ENCODE results near the gene SPRR5. TPM values are rescaled to one million over a fixed set of nuclear protein-coding genes. Genes with fewer than 3 reads are reported as not detected.

Gene SPRR5
- total RNA-seq, 1 experiment from 2014 or later: not detected

GRCh38 chr1:152980676-152981075, 33.7 kb downstream of the SPRR5 start:
- Histone ChIP-seq H2AFZ (no peak overlapping the region), H3K4me2 (no peak overlapping the region), H3K27me3 (ENCODE audit: insufficient read depth, low read depth) (no peaks in the 10 kb centered on the region), H3K9me3 (ENCODE audit: insufficient read depth, low read depth) (no peaks in the 10 kb centered on the region), H3K4me3 (no peak overlapping the region), H3K27ac (no peak overlapping the region), H3K9me2 (ENCODE audit: insufficient read depth) (no peaks in the 10 kb centered on the region), H3K36me3 (ENCODE audit: low read depth) (no peaks in the 10 kb centered on the region), H3K4me1 (replicated peaks; ENCODE audit: insufficient read depth) (peaks cover 32% of the 10 kb centered on the region), H4K20me1 (ENCODE audit: insufficient read depth) (no peaks in the 10 kb centered on the region), H3K79me2 (ENCODE audit: low read depth) (no peaks in the 10 kb centered on the region), H3F3A (ENCODE audit: insufficient read depth, low read depth) (peaks cover 3% of the 10 kb centered on the region; the same call in 1 of the 2 replicates)
- ChIA-PET CTCF (no interaction called here), POLR2A (ENCODE audit: unreplicated experiment) (no interaction called here)
- BruUV-seq (replicated peaks): no TSS peak
- no peak for TF ChIP-seq CTCF (conservative IDR thresholded peaks at IDR 0.05)
- no peak for TF ChIP-seq EZH2 (IDR thresholded peaks at IDR 0.05; ENCODE audit: low read depth)
- intact Hi-C loops (cut with micrococcal nuclease; ENCODE audit: unreplicated experiment): loop anchor here (5.0 kb wide), 1 partner anchor 73 kb away; the partner anchor contains the start of gene IVL
- no peak for DNase-seq

- CTCF ChIA-PET: no interaction called here
- no peaks in the 10 kb centered on the region for H3K9me2 ChIP-seq (ENCODE audit: insufficient read depth)
- TF ChIP-seq EZH2 (IDR thresholded peaks at IDR 0.05; ENCODE audit: low read depth) (no peak), CTCF (conservative IDR thresholded peaks at IDR 0.05) (no peak)
These were observed 34.3 kb downstream of the SPRR5 start for GRCh38 chr1:152981146-152981871.

GRCh38 chr1:152982076-152982475, 35.1 kb downstream of the SPRR5 start:
- H3K27me3 ChIP-seq (ENCODE audit: insufficient read depth, low read depth): no peaks in the 10 kb centered on the region
- ChIA-PET POLR2A (ENCODE audit: unreplicated experiment) (no interaction called here), CTCF (no interaction called here)

More at GRCh38 chr1:152981146-152981871, 34.3 kb downstream of the SPRR5 start:
- Histone ChIP-seq H3K36me3 (ENCODE audit: low read depth) (no peaks in the 10 kb centered on the region), H3K27me3 (ENCODE audit: insufficient read depth, low read depth) (no peaks in the 10 kb centered on the region), H3K4me3 (no peak overlapping the region), H3F3A (ENCODE audit: insufficient read depth, low read depth) (peaks cover 3% of the 10 kb centered on the region; the same call in 1 of the 2 replicates), H3K4me2 (no peak overlapping the region), H3K27ac (no peak overlapping the region), H4K20me1 (ENCODE audit: insufficient read depth) (no peaks in the 10 kb centered on the region), H3K79me2 (ENCODE audit: low read depth) (no peaks in the 10 kb centered on the region), H3K4me1 (replicated peaks; ENCODE audit: insufficient read depth) (peaks cover 32% of the 10 kb centered on the region), H2AFZ (no peak overlapping the region), H3K9me3 (ENCODE audit: insufficient read depth, low read depth) (no peaks in the 10 kb centered on the region)
- BruUV-seq (replicated peaks): no TSS peak
- POLR2A ChIA-PET (ENCODE audit: unreplicated experiment): no interaction called here
- no peak for DNase-seq
- intact Hi-C loops (cut with micrococcal nuclease; ENCODE audit: unreplicated experiment): loop anchor here (5.0 kb wide), 1 partner anchor 74 kb away; the partner anchor contains the start of gene IVL

More at GRCh38 chr1:152982076-152982475, 35.1 kb downstream of the SPRR5 start:
- no peaks in the 10 kb centered on the region for H3K9me2 ChIP-seq (ENCODE audit: insufficient read depth)
- intact Hi-C loops (cut with micrococcal nuclease; ENCODE audit: unreplicated experiment): loop anchor here (5.0 kb wide), 1 partner anchor 75 kb away; the partner anchor contains the start of gene IVL
- H3F3A ChIP-seq (ENCODE audit: insufficient read depth, low read depth): peaks cover 3% of the 10 kb centered on the region; the same call in 1 of the 2 replicates
- TF ChIP-seq EZH2 (IDR thresholded peaks at IDR 0.05; ENCODE audit: low read depth) (no peak), CTCF (conservative IDR thresholded peaks at IDR 0.05) (no peak)
- no peaks in the 10 kb centered on the region for H3K9me3 ChIP-seq (ENCODE audit: insufficient read depth, low read depth)
- no peaks in the 10 kb centered on the region for H3K36me3 ChIP-seq (ENCODE audit: low read depth)
- no peak overlapping the region for H3K27ac ChIP-seq
- H4K20me1 ChIP-seq (ENCODE audit: insufficient read depth): no peaks in the 10 kb centered on the region
- H3K79me2 ChIP-seq (ENCODE audit: low read depth): no peaks in the 10 kb centered on the region
- DNase-seq: no peak
- BruUV-seq (replicated peaks): no TSS peak
- H3K4me3 ChIP-seq: no peak overlapping the region
- peaks cover 32% of the 10 kb centered on the region for H3K4me1 ChIP-seq (replicated peaks; ENCODE audit: insufficient read depth)
- H3K4me2 ChIP-seq: peak overlapping the region; percentile 66; the same call in 1 of the 2 replicates
- H2AFZ ChIP-seq: no peak overlapping the region
